H1 (cell line): ENCODE measurements around the gene DCXR. TPM values are rescaled to one million over a fixed set of nuclear protein-coding genes. Genes with fewer than 3 reads are reported as not detected.

Experiments
- CTCF ChIA-PET: fragments of 300-600 bp; sonication (Branson Sonifier 250); formaldehyde crosslinking; loops from one replicate; lab custom pipeline; 2021; ENCODE audit not compliant: partially characterized antibody; lab: Charles Lee
- POLR2A ChIA-PET: fragments of 300-600 bp; sonication (Branson Sonifier 250); formaldehyde crosslinking; loops from one replicate; lab custom pipeline; 2021; ENCODE audit warnings: inconsistent platforms; ENCODE audit not compliant: partially characterized antibody; lab: Charles Lee
- DNase-seq, 2 experiments: peaks; one replicate each; pipeline versions ENCODE4 v3.0.0 to v3.0.0-alpha.2; 2010 to 2022; ENCODE audit warnings: low spot score in 2 of 2, low read depth in 1 of 2, mixed read lengths in 1 of 2
- FAIRE-seq: peaks from 2 replicates; lab custom pipeline; 2011; peaks lifted over from hg19 to GRCh38; lab: Jason Lieb, UNC
- H2AFZ ChIP-seq: 2 replicates; pipeline ENCODE4 v1.8.1; 2012; ENCODE audit warnings: low read length, inconsistent platforms
- H2AK5ac ChIP-seq: 2 replicates; pipeline ENCODE4 v1.6.1; 2013; ENCODE audit warnings: low read depth, low read length
- H2BK120ac ChIP-seq: replicated peaks from 2 replicates; pipeline ENCODE3; 2013; ENCODE audit warnings: low read depth, low read length, inconsistent platforms
- H2BK12ac ChIP-seq: 2 replicates; pipeline ENCODE4 v1.6.1; 2013; ENCODE audit warnings: low read depth, low read length
- H2BK15ac ChIP-seq: 2 replicates; pipeline ENCODE4 v1.6.1; 2013; ENCODE audit warnings: low read length
- H2BK20ac ChIP-seq: 2 replicates; pipeline ENCODE4 v1.6.1; 2013; ENCODE audit warnings: low read length
- H2BK5ac ChIP-seq: 2 replicates; pipeline ENCODE4 v1.6.1; 2013; ENCODE audit warnings: low read depth, low read length
- H3K14ac ChIP-seq: 2 replicates; pipeline ENCODE4 v1.6.1; 2013; ENCODE audit warnings: inconsistent platforms; ENCODE audit not compliant: insufficient read length
- H3K18ac ChIP-seq: 2 replicates; pipeline ENCODE4 v1.6.1; 2013; ENCODE audit warnings: low read length; ENCODE audit errors: extremely low read depth
- H3K23ac ChIP-seq: 2 replicates; pipeline ENCODE4 v1.6.1; 2013; ENCODE audit warnings: inconsistent platforms; ENCODE audit not compliant: insufficient read length
- H3K23me2 ChIP-seq: 2 replicates; pipeline ENCODE4 v1.6.1; 2013; ENCODE audit warnings: low read depth, low read length
- H3K27ac ChIP-seq: 2 replicates; pipeline ENCODE4 v1.6.1; 2011; ENCODE audit warnings: low read depth, low read length, inconsistent platforms
- H3K27me3 ChIP-seq, 4 experiments: replicated peaks in 1 of 4; 1 replicate in 1 of 4; 2 replicates in 3 of 4; pipeline versions ENCODE4 v1.6.1 to v1.8.1; 2011 to 2013; ENCODE audit warnings: low read length in 3 of 4, mild to moderate bottlenecking in 3 of 4, inconsistent platforms in 2 of 4, mixed read lengths in 2 of 4, moderate library complexity in 1 of 4; ENCODE audit not compliant: control insufficient read depth in 3 of 4, insufficient read depth in 3 of 4; ENCODE audit errors: extremely low read depth in 1 of 4
- H3K36me3 ChIP-seq, 4 experiments: 2 replicates each; pipeline versions ENCODE4 v1.6.1 to v1.8.1; 2011 to 2013; ENCODE audit warnings: mild to moderate bottlenecking in 4 of 4, low read length in 3 of 4, moderate library complexity in 2 of 4, control low read depth in 1 of 4, inconsistent platforms in 1 of 4; ENCODE audit not compliant: insufficient read depth in 4 of 4, control insufficient read depth in 2 of 4
- H3K4ac ChIP-seq: replicated peaks from 2 replicates; pipeline ENCODE3; 2013; ENCODE audit warnings: low read length, low read depth, mixed read lengths, inconsistent platforms; ENCODE audit not compliant: insufficient read length
- H3K4me1 ChIP-seq, 4 experiments: replicated peaks in 1 of 4; 1 replicate in 1 of 4; 2 replicates in 3 of 4; pipeline versions ENCODE4 v1.6.1 to v1.8.1; 2011 to 2013; ENCODE audit warnings: low read length in 3 of 4, inconsistent platforms in 2 of 4, mixed read lengths in 1 of 4; ENCODE audit not compliant: insufficient read depth in 4 of 4, control insufficient read depth in 3 of 4
- H3K4me2 ChIP-seq, 2 experiments: 2 replicates each; pipeline versions ENCODE4 v1.6.1 to v1.8.1; 2011 to 2013; ENCODE audit warnings: low read depth in 2 of 2, low read length in 2 of 2, control low read depth in 1 of 2, inconsistent platforms in 1 of 2, mild to moderate bottlenecking in 1 of 2; ENCODE audit not compliant: insufficient read depth in 1 of 2
- H3K4me3 ChIP-seq, 4 experiments: fragments of 200-600, 300-600 bp in 1 of 4; sonication (generic), shearing (Covaris generic), sonication (Bioruptor Twin) in 1 of 4; 2 replicates each; pipeline versions ENCODE4 v1.5.1 to v1.8.1; 2011 to 2016; ENCODE audit warnings: low read length in 4 of 4, low read depth in 3 of 4, control low read depth in 2 of 4, inconsistent platforms in 2 of 4, mild to moderate bottlenecking in 2 of 4, mixed read lengths in 1 of 4, moderate library complexity in 1 of 4; ENCODE audit not compliant: insufficient read depth in 2 of 4; ENCODE audit errors: extremely low read depth in 1 of 4
- H3K56ac ChIP-seq: replicated peaks from 2 replicates; pipeline ENCODE3; 2013; ENCODE audit warnings: low read depth, mild to moderate bottlenecking, mixed read lengths, low read length, inconsistent platforms; ENCODE audit not compliant: insufficient read length
- H3K79me1 ChIP-seq: 2 replicates; pipeline ENCODE4 v1.6.1; 2013; ENCODE audit warnings: low read depth, low read length, control low read depth
- H3K79me2 ChIP-seq, 2 experiments: 2 replicates each; pipeline versions ENCODE4 v1.6.1 to v1.8.1; 2012 to 2013; ENCODE audit warnings: low read length in 2 of 2, mild to moderate bottlenecking in 2 of 2, inconsistent platforms in 1 of 2; ENCODE audit not compliant: insufficient read depth in 2 of 2, control insufficient read depth in 1 of 2
- H3K9ac ChIP-seq, 4 experiments: replicated peaks in 1 of 4; 1 replicate in 1 of 4; 2 replicates in 3 of 4; pipeline versions ENCODE4 v1.6.1 to v1.8.1; 2011 to 2013; ENCODE audit warnings: low read depth in 3 of 4, low read length in 3 of 4, control low read depth in 2 of 4, mild to moderate bottlenecking in 2 of 4, moderate library complexity in 2 of 4, inconsistent platforms in 1 of 4; ENCODE audit errors: extremely low read depth in 1 of 4
- H3K9me3 ChIP-seq, 2 experiments: 2 replicates each; pipeline versions ENCODE4 v1.6.1 to v1.8.1; 2012 to 2013; ENCODE audit warnings: mild to moderate bottlenecking in 2 of 2, moderate library complexity in 2 of 2, control low read depth in 1 of 2, inconsistent platforms in 1 of 2, low read depth in 1 of 2, low read length in 1 of 2, mixed read lengths in 1 of 2; ENCODE audit not compliant: insufficient read depth in 2 of 2
- H4K20me1 ChIP-seq, 2 experiments: replicated peaks in 1 of 2; 2 replicates each; pipeline versions ENCODE3 to v1.8.1; 2011 to 2013; ENCODE audit warnings: inconsistent platforms in 2 of 2, low read length in 2 of 2, mild to moderate bottlenecking in 1 of 2; ENCODE audit not compliant: insufficient read depth in 2 of 2, control insufficient read depth in 1 of 2
- H4K5ac ChIP-seq: 2 replicates; pipeline ENCODE4 v1.6.1; 2013; ENCODE audit warnings: low read length, low read depth, mixed read lengths, inconsistent platforms; ENCODE audit not compliant: insufficient read length
- H4K8ac ChIP-seq: 2 replicates; pipeline ENCODE4 v1.8.0; 2013; ENCODE audit warnings: mild to moderate bottlenecking, moderate library complexity, low read length, inconsistent platforms; ENCODE audit not compliant: insufficient read depth; ENCODE audit errors: extremely low read depth
- H4K91ac ChIP-seq: replicated peaks from 2 replicates; pipeline ENCODE3; 2013; ENCODE audit warnings: low read length, mixed read lengths, inconsistent platforms; ENCODE audit not compliant: insufficient read length
- SIN3A ChIP-seq, 2 experiments: IDR thresholded peaks in 1 of 2; conservative IDR thresholded peaks in 1 of 2; 2 replicates each; pipeline ENCODE4 v1.6.1; 2011 to 2012; ENCODE audit warnings: low read length in 2 of 2, improper control_type of control experiment in 1 of 2, low read depth in 1 of 2, mild to moderate bottlenecking in 1 of 2
- TAF1 ChIP-seq: IDR thresholded peaks from 2 replicates; pipeline ENCODE4 v1.6.1; 2011; ENCODE audit warnings: mild to moderate bottlenecking, low read depth, low read length
- WGBS, 2 experiments: shearing (Covaris generic) in 1 of 2; methylation state at CpG; one replicate each; pipeline versions ENCODE4 v1.1.6 to v1.1.7; 2013 to 2015; ENCODE audit warnings: low lambda C conversion rate in 2 of 2, mixed read lengths in 2 of 2, inconsistent platforms in 1 of 2, low coverage in 1 of 2, missing lambda C conversion rate in 1 of 2; ENCODE audit not compliant: insufficient replicate concordance in 2 of 2, insufficient coverage in 1 of 2, insufficient read length in 1 of 2; ENCODE audit errors: extremely low coverage in 1 of 2, missing lambda C conversion rate in 1 of 2; 5-methylcytosine and 5-hydroxymethylcytosine counted together
- long read RNA-seq, 2 experiments: library from RNA in 1 of 2; library from capped mRNA in 1 of 2; stranded (forward); transcript quantifications; one replicate each; pipeline ENCODE4 v2.0.0, GENCODE V29; 2021; ENCODE audit warnings: inconsistent platforms in 1 of 2
- polyA minus RNA-seq, 3 experiments: library from RNA; depleted of rRNA, polyadenylated mRNA; stranded (reverse); fragments of >200 nt; gene quantifications; 1 replicate in 2 of 3; 2 replicates in 1 of 3; pipeline ENCODE4 v1.2.3, GENCODE V29; 2011
- polyA plus RNA-seq, 7 experiments: library from polyadenylated mRNA; depleted of rRNA in 3 of 7; stranded (reverse) in 5 of 7; unstranded in 2 of 7; fragments of >200 nt in 5 of 7; fragments of 200-250 nt in 2 of 7; gene quantifications; 1 replicate in 5 of 7; 2 replicates in 1 of 7; 4 replicates in 1 of 7; pipeline versions ENCODE4 v1.2.1 to v1.2.3, GENCODE V29; 2011 to 2013; ENCODE audit warnings: missing spikeins in 2 of 7, mixed read lengths in 2 of 7
- total RNA-seq: library from RNA; stranded (reverse); fragmentation: NEBNext Ultra II Directional; extraction: Animal tissue kit (Norgen Biotek cat#: 25700); gene quantifications from 2 replicates; pipeline ENCODE4 v1.2.1, GENCODE V29; 2021
- TF ChIP-seq, protein P1 (sequence below): IDR thresholded peaks from 2 replicates; pipeline ENCODE4 v1.6.1; 2012; ENCODE audit warnings: inconsistent platforms

DCXR gene
- total RNA-seq (96.3 and 110 TPM in 2 replicates), polyA plus RNA-seq (2011; rRNA removed) (212 and 338 TPM in 2 replicates), polyA minus RNA-seq (2011; rRNA and poly(A)+ RNA removed) (35.5 and 81.7 TPM in 2 replicates)
- 163 TPM for polyA plus RNA-seq (2011; cell fraction: cytosol; rRNA removed)
- 167 TPM for polyA plus RNA-seq (2011; cell fraction: nucleus; rRNA removed)
- 92.1 to 118 TPM (median 110 TPM) in 4 replicates for polyA plus RNA-seq (2012, experiment 1 of 2)
- polyA plus RNA-seq (2012, experiment 2 of 2) = 187 TPM
- 57.6 TPM for polyA plus RNA-seq (2013, experiment 1 of 2)
- polyA plus RNA-seq (2013, experiment 2 of 2) = 58.1 TPM
- 40.5 TPM for polyA minus RNA-seq (2011; cell fraction: cytosol; rRNA and poly(A)+ RNA removed)
- polyA minus RNA-seq (2011; cell fraction: nucleus; rRNA and poly(A)+ RNA removed) = 31.1 TPM
- long read RNA-seq, experiment 1, transcript DCXR-213 (7 exons, 915 nt) = minor isoform, 7 of 61 reads
- long read RNA-seq, experiment 1, transcript DCXR-201 (8 exons, 887 nt) = major isoform, 18 of 61 reads
- long read RNA-seq, experiment 1, partial matches to known transcripts = 16 of 61 reads
- long read RNA-seq, experiment 1, other reads (novel, unspliced or antisense) = 11 of 61 reads
- long read RNA-seq, experiment 2, transcript DCXR-213 (7 exons, 915 nt) = major isoform, 13 of 16 reads
- long read RNA-seq, experiment 2, partial matches to known transcripts = 2 of 16 reads
- long read RNA-seq, experiment 2, other reads (novel, unspliced or antisense) = 1 of 16 reads

- Histone ChIP-seq H3K36me3 (no peaks in the 10 kb centered on the region; a peak in 1 of 8 replicates), H4K91ac (no peak within 1 kb of the TSS), H3K23ac (no peak within 1 kb of the TSS), H4K20me1 (peaks cover 2 to 8% of the 10 kb centered on the region in 2 experiments), H3K9me3 (no peaks in the 10 kb centered on the region), H3K56ac (no peak within 1 kb of the TSS), H3K4me3 (peak within 1 kb of the TSS; percentile 49 to 77 (median 66)), H2BK15ac (no peak within 1 kb of the TSS), H2BK120ac (no peak within 1 kb of the TSS), H3K27ac (peak within 1 kb of the TSS; percentile 63; the same call in 1 of the 2 replicates), H2AK5ac (no peak within 1 kb of the TSS), H3K79me2 (peaks cover 0 to 2% of the 10 kb centered on the region in 2 experiments; a peak in 1 of 4 replicates), H2BK5ac (no peak within 1 kb of the TSS), H3K27me3 (no peaks in the 10 kb centered on the region; a peak in 1 of 7 replicates), H4K8ac (peak within 1 kb of the TSS; percentile 87; the same call in 1 of the 2 replicates), H3K4me1 (peaks cover 3 to 10% (median 6%) of the 10 kb centered on the region in 4 experiments; a peak in 6 of 7 replicates), H3K79me1 (peaks cover 3% of the 10 kb centered on the region; the same call in 1 of the 2 replicates), H3K18ac (peak within 1 kb of the TSS; percentile 19; the same call in 1 of the 2 replicates), H2AFZ (peak within 1 kb of the TSS; percentile 85; the same call in 1 of the 2 replicates), H3K4me2 (peak within 1 kb of the TSS; percentile 73 to 90), H4K5ac (no peak within 1 kb of the TSS), H3K4ac (no peak within 1 kb of the TSS), H2BK20ac (no peak within 1 kb of the TSS), H3K14ac (no peak within 1 kb of the TSS), H3K9ac (peak within 1 kb of the TSS in 3 of 4 experiments; percentile 48 to 72 (median 48); a peak in 4 of 7 replicates), H2BK12ac (peak within 1 kb of the TSS; percentile 71; the same call in 1 of the 2 replicates), H3K23me2 (peaks cover 10% of the 10 kb centered on the region; the same call in 1 of the 2 replicates)
- 3% methylated on average over 69 of the region's 92 CpGs; no CpG with 5 or more reads in 1 of the 2 experiments for WGBS, 2 experiments
- CTCF ChIA-PET = interaction anchor here (0.6 to 4.1 kb wide), 19 partner anchors 8 to 170 kb away, joined by 3 to 21 read pairs (median 4); partner anchors contain the start of genes CENPX, GPS1 and RFNG
- peak; percentile 86 to 97 for DNase-seq
- POLR2A ChIA-PET = interaction anchor here (0.9 to 1.8 kb wide), 8 partner anchors 14 to 167 kb away, joined by 3 to 9 read pairs (median 6); partner anchors contain the start of genes CENPX, FASN, GPS1 and LRRC45
- no peak for FAIRE-seq
- TF ChIP-seq, protein P1, sequence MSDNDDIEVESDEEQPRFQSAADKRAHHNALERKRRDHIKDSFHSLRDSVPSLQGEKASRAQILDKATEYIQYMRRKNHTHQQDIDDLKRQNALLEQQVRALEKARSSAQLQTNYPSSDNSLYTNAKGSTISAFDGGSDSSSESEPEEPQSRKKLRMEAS = peak; percentile 87
- TF ChIP-seq SIN3A (conservative IDR thresholded peaks at IDR 0.05 in 1 of 2, IDR thresholded peaks at IDR 0.05 in 1 of 2; ENCODE audit: low read depth in 1 of 2, low read length in 2 of 2) (peak; percentile 86; a peak in 3 of 4 replicates), TAF1 (peak; percentile 68)
Observed at GRCh38 chr17:82037092-82037888, at the start of gene DCXR. Gene DCXR (minus strand): TSS chr17:82037697. CDS start chr17:82037682, 15 bp downstream.
